OCI-LY1 (cell line): ENCODE measurements around the gene CBR4.

Experiments
- H2AFZ ChIP-seq: fragments of 200-600 bp; sonication (generic), shearing (Covaris generic); 2 replicates; pipeline ENCODE4 v1.6.0; 2014; ENCODE audit warnings: antibody characterized with exemption, mild to moderate bottlenecking, low read length
- H3F3A ChIP-seq: fragments of 200-600 bp; sonication (generic), shearing (Covaris generic); 2 replicates; pipeline ENCODE4 v1.6.0; 2014; ENCODE audit warnings: mild to moderate bottlenecking, antibody characterized with exemption, low read length, moderate library complexity; ENCODE audit not compliant: insufficient read depth
- H3K27ac ChIP-seq: fragments of 200-600 bp; sonication (generic); 2 replicates; pipeline ENCODE4 v1.5.1; 2014; ENCODE audit warnings: low read length, mixed run types, mild to moderate bottlenecking, low read depth; ENCODE audit not compliant: poor library complexity, severe bottlenecking
- H3K27me3 ChIP-seq: fragments of 200-600 bp; sonication (generic); 2 replicates; pipeline ENCODE4 v1.6.0; 2014; ENCODE audit warnings: antibody characterized with exemption, mild to moderate bottlenecking, low read length, moderate library complexity; ENCODE audit not compliant: insufficient read depth
- H3K36me3 ChIP-seq: fragments of 200-600 bp; sonication (generic); 2 replicates; pipeline ENCODE4 v1.6.1; 2014; ENCODE audit warnings: mild to moderate bottlenecking, antibody characterized with exemption, low read length, moderate library complexity, mixed read lengths; ENCODE audit not compliant: insufficient read depth
- H3K4me1 ChIP-seq: fragments of 200-600 bp; sonication (generic); 2 replicates; pipeline ENCODE4 v1.5.1; 2014; ENCODE audit warnings: mild to moderate bottlenecking, low read length, moderate library complexity; ENCODE audit not compliant: insufficient read depth, severe bottlenecking
- H3K4me2 ChIP-seq: fragments of 200-600 bp; sonication (generic), shearing (Covaris generic); 2 replicates; pipeline ENCODE4 v1.6.1; 2014; ENCODE audit warnings: low read length
- H3K4me3 ChIP-seq: fragments of 200-600 bp; sonication (generic); 2 replicates; pipeline ENCODE4 v1.5.1; 2014; ENCODE audit warnings: low read length, low read depth, mild to moderate bottlenecking, mixed read lengths; ENCODE audit not compliant: poor library complexity, severe bottlenecking
- H3K79me2 ChIP-seq: fragments of 200-600 bp; shearing (Covaris generic); 2 replicates; pipeline ENCODE4 v1.6.1; 2016; ENCODE audit warnings: mixed run types, low read length, mixed read lengths; ENCODE audit not compliant: insufficient read depth
- H3K9ac ChIP-seq: fragments of 200-600 bp; sonication (generic), shearing (Covaris generic); 2 replicates; pipeline ENCODE4 v1.6.1; 2014; ENCODE audit warnings: mild to moderate bottlenecking, low read length, mixed read lengths
- H3K9me2 ChIP-seq: fragments of 200-600 bp; sonication (generic), shearing (Covaris generic); 2 replicates; pipeline ENCODE4 v1.6.1; 2014; ENCODE audit warnings: low read depth, mild to moderate bottlenecking, low read length, mixed read lengths
- H3K9me3 ChIP-seq: fragments of 200-600 bp; shearing (Covaris generic); 2 replicates; pipeline ENCODE4 v1.6.1; 2014; ENCODE audit warnings: low read length, mixed read lengths
- H4K20me1 ChIP-seq: fragments of 200-600 bp; sonication (generic), shearing (Covaris generic); 2 replicates; pipeline ENCODE4 v1.6.0; 2016; ENCODE audit warnings: mild to moderate bottlenecking, low read length; ENCODE audit not compliant: insufficient read depth
- EZH2 ChIP-seq: fragments of 200-600 bp; sonication (generic), shearing (Covaris generic); IDR thresholded peaks from 2 replicates; pipeline ENCODE4 v1.8.0; 2017; ENCODE audit warnings: borderline replicate concordance, mixed run types, mild to moderate bottlenecking, antibody characterized with exemption, low read length, moderate library complexity, mixed read lengths
- TF ChIP-seq, protein P1 (sequence below): fragments of 200-600 bp; sonication (generic), shearing (Covaris generic); IDR thresholded peaks from 2 replicates; pipeline ENCODE4 v1.5.1; 2017; ENCODE audit warnings: mild to moderate bottlenecking, antibody characterized with exemption, low read length, moderate library complexity, mixed read lengths

CBR4 gene

DNA sequence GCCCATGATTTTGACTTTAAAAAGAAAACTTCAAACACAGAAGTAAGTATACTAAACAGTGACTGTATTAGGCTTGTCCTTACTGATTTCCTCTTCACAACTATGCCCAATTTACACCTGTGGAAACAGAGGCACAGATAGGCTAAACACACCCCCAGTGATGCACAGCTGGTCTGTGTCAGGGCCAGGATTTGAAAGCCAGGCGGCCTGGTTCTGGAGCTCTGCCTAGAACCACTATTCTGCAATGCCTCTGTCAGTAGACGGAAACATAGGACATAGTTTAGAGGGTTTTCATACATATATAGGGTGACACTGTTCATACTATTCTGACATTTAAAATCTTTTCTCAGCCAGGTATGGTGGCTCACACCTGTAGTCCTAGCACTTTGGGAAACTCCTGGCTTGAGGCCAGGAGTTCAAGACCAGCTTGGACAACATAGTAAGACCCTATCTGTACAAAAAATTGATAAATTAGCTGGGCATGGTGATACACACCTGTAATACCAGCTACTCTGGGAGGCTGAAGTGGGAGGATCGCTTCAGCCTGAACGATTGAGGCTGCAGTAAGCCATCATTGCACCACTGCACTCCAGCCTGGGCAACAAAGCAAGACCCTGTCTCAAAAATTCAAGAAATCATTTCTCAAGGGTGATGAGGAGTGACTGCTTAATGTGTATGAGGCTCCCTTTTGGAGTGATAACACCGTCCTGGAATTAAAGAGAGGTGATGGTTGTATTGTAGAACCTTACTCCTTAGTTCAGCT lies 23.0 kb upstream of the CBR4 start:
- Histone ChIP-seq H3K79me2 (no peaks in the 10 kb centered on the region), H4K20me1 (no peaks in the 10 kb centered on the region), H3K9me2 (no peaks in the 10 kb centered on the region), H3K4me3 (peak overlapping the region; percentile 23), H2AFZ (no peak overlapping the region), H3K27me3 (no peaks in the 10 kb centered on the region), H3K4me2 (peak overlapping the region; percentile 40), H3K9ac (no peak overlapping the region), H3K4me1 (peaks cover 9% of the 10 kb centered on the region), H3K36me3 (no peaks in the 10 kb centered on the region), H3K27ac (no peak overlapping the region), H3F3A (no peaks in the 10 kb centered on the region), H3K9me3 (no peaks in the 10 kb centered on the region)
- TF ChIP-seq, protein P1, sequence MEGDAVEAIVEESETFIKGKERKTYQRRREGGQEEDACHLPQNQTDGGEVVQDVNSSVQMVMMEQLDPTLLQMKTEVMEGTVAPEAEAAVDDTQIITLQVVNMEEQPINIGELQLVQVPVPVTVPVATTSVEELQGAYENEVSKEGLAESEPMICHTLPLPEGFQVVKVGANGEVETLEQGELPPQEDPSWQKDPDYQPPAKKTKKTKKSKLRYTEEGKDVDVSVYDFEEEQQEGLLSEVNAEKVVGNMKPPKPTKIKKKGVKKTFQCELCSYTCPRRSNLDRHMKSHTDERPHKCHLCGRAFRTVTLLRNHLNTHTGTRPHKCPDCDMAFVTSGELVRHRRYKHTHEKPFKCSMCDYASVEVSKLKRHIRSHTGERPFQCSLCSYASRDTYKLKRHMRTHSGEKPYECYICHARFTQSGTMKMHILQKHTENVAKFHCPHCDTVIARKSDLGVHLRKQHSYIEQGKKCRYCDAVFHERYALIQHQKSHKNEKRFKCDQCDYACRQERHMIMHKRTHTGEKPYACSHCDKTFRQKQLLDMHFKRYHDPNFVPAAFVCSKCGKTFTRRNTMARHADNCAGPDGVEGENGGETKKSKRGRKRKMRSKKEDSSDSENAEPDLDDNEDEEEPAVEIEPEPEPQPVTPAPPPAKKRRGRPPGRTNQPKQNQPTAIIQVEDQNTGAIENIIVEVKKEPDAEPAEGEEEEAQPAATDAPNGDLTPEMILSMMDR, result no peak
- TF ChIP-seq EZH2, result no peak

DNA sequence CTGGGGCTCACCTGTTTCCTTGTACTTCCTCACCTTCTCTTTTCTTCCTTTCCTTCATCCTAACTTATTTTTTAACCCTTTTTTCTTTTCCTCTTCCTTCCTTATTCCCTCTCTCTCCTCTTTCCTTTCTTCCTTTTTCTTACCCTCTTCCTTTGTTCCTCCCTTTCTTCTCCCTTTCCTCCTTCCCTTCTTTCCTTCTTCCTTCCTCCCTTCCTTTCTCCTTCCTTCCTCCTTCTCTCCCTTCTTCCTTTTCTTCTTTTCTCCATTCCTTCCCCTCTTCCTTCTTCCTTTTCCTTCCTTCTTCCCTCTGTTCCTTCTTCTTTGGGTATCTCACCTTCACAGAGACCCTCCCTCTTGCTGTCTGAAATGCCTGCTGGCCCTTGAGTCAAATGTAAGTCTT lies 22.1 kb upstream of the CBR4 start:
- no peak for TF ChIP-seq EZH2
- TF ChIP-seq, protein P1, result no peak
- Histone ChIP-seq H3K79me2 (no peaks in the 10 kb centered on the region), H4K20me1 (no peaks in the 10 kb centered on the region), H3K4me2 (no peak overlapping the region), H3K9ac (no peak overlapping the region), H3K36me3 (no peaks in the 10 kb centered on the region), H3K4me3 (no peak overlapping the region), H2AFZ (no peak overlapping the region), H3F3A (no peaks in the 10 kb centered on the region), H3K27me3 (no peaks in the 10 kb centered on the region), H3K9me2 (no peaks in the 10 kb centered on the region), H3K9me3 (no peaks in the 10 kb centered on the region), H3K4me1 (peaks cover 9% of the 10 kb centered on the region), H3K27ac (no peak overlapping the region)

DNA sequence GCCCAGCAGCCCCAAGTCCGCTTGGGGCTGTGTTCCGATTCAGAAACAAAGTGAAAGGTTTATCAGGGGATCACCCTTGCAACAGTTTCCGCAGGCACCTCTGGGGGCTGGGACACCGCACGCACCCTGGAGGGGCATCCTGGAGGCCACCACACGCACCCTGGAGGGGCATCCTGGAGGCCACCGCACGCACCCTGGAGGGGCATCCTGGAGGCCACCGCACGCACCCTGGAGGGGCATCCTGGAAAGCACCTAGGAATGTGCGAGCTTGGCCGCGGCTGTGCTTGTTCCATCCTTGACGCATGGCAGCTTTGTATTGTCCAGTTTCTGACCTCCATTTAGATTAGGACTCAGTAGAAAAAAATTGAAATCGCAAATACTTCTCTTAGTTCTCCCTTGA lies 21.3 kb upstream of the CBR4 start:
- Histone ChIP-seq H3K4me2 (no peak overlapping the region), H3K4me3 (no peak overlapping the region), H3K79me2 (no peaks in the 10 kb centered on the region), H3K27ac (no peak overlapping the region), H3K9me3 (no peaks in the 10 kb centered on the region), H2AFZ (no peak overlapping the region), H4K20me1 (no peaks in the 10 kb centered on the region), H3K9ac (no peak overlapping the region), H3K9me2 (no peaks in the 10 kb centered on the region), H3K27me3 (no peaks in the 10 kb centered on the region), H3F3A (no peaks in the 10 kb centered on the region), H3K36me3 (no peaks in the 10 kb centered on the region), H3K4me1 (peaks cover 9% of the 10 kb centered on the region)
- TF ChIP-seq, protein P1, result no peak
- TF ChIP-seq EZH2, result no peak
